K562 (cell line): ENCODE data around the gene CARD10. TPM values are rescaled to one million over a fixed set of nuclear protein-coding genes. Genes with fewer than 3 reads are reported as not detected.

ENCODE experiments used
- ARID1B ChIP-seq: fragments of 450-650 bp; IDR thresholded peaks from 2 replicates; pipeline ENCODE4 v1.6.1; 2016; ENCODE audit warnings: antibody characterized with exemption, mild to moderate bottlenecking, inconsistent platforms
- ARNT ChIP-seq, 2 experiments: fragments of 450-650 bp; IDR thresholded peaks; 2 replicates each; pipeline ENCODE4 v1.6.1; 2016; ENCODE audit warnings: mild to moderate bottlenecking in 1 of 2
- CBX1 ChIP-seq: sonication (generic); IDR thresholded peaks from 2 replicates; pipeline ENCODE4 v1.6.1; 2016; ENCODE audit warnings: antibody characterized with exemption, low read depth, mild to moderate bottlenecking
- CCAR2 ChIP-seq: fragments of 200-400 bp; formaldehyde crosslinking; IDR thresholded peaks from 2 replicates; pipeline ENCODE4 v1.6.1; 2017; ENCODE audit warnings: mild to moderate bottlenecking, low read depth, low read length
- DLX4 ChIP-seq: fragments of 250-450 bp; sonication (Bioruptor Pico); IDR thresholded peaks from 2 replicates; pipeline ENCODE4 v1.6.1; 2021; ENCODE audit warnings: mild to moderate bottlenecking
- ESRRA ChIP-seq: fragments of 450-650 bp; IDR thresholded peaks from 2 replicates; pipeline ENCODE4 v1.6.1; 2014; ENCODE audit warnings: low read depth, mild to moderate bottlenecking, moderate library complexity, borderline replicate concordance
- ETV5 ChIP-seq: sonication (generic); formaldehyde crosslinking; IDR thresholded peaks from 2 replicates; pipeline ENCODE4 v1.4.0; 2020; ENCODE audit warnings: low read depth, mild to moderate bottlenecking, missing genetic modification reagents
- ILK ChIP-seq: fragments of 450-650 bp; IDR thresholded peaks from 2 replicates; pipeline ENCODE4 v1.6.1; 2016; ENCODE audit warnings: missing genetic modification characterization, low read depth, mild to moderate bottlenecking, missing compliant biosample characterization, moderate library complexity, borderline replicate concordance
- JUND ChIP-seq, 2 experiments: IDR thresholded peaks; 2 replicates in 1 of 2; 3 replicates in 1 of 2; pipeline ENCODE4 v1.6.1; 2011; ENCODE audit warnings: borderline replicate concordance in 2 of 2, low read depth in 2 of 2, low read length in 2 of 2, improper control_type of control experiment in 1 of 2, missing biosample characterization in 1 of 2, missing genetic modification characterization in 1 of 2, missing genetic modification reagents in 1 of 2
- LARP7 ChIP-seq: fragments of 450-650 bp; IDR thresholded peaks from 2 replicates; pipeline ENCODE4 v1.6.1; 2016
- MEF2A ChIP-seq: IDR thresholded peaks from 2 replicates; pipeline ENCODE4 v1.6.1; 2011; ENCODE audit warnings: low read depth, mild to moderate bottlenecking, low read length, moderate library complexity; ENCODE audit not compliant: control insufficient read depth
- MTA1 ChIP-seq: fragments of 450-650 bp; IDR thresholded peaks from 2 replicates; pipeline ENCODE4 v1.6.1; 2017; ENCODE audit warnings: borderline replicate concordance
- NR3C1 ChIP-seq: sonication (generic); formaldehyde crosslinking; IDR thresholded peaks from 2 replicates; pipeline ENCODE4 v1.8.1; 2022; ENCODE audit warnings: missing genetic modification reagents
- POLR2AphosphoS5 ChIP-seq: IDR thresholded peaks from 2 replicates; pipeline ENCODE4 v1.6.1; 2011; ENCODE audit warnings: mild to moderate bottlenecking, low read depth, low read length, moderate library complexity; ENCODE audit not compliant: control insufficient read depth, insufficient read depth
- SAP30 ChIP-seq: fragments of 200-600 bp; sonication (generic); IDR thresholded peaks from 2 replicates; pipeline ENCODE4 v1.6.1; 2012; ENCODE audit warnings: borderline replicate concordance, low read depth, mild to moderate bottlenecking, moderate library complexity, low read length, control low read depth, inconsistent platforms; ENCODE audit not compliant: insufficient read depth, poor library complexity, severe bottlenecking
- SPI1 ChIP-seq: IDR thresholded peaks from 2 replicates; pipeline ENCODE4 v1.6.1; 2011; ENCODE audit warnings: low read depth, low read length, control low read depth, borderline replicate concordance
- TAF1 ChIP-seq: IDR thresholded peaks from 2 replicates; pipeline ENCODE4 v1.6.1; 2011; ENCODE audit warnings: mild to moderate bottlenecking, low read length, moderate library complexity; ENCODE audit not compliant: insufficient read depth, control insufficient read depth, severe bottlenecking; ENCODE audit errors: extremely low read depth
- USF1 ChIP-seq: sonication (generic); formaldehyde crosslinking; IDR thresholded peaks from 2 replicates; pipeline ENCODE4 v1.9.0; 2022; ENCODE audit warnings: mild to moderate bottlenecking, missing genetic modification reagents
- ZBED1 ChIP-seq: IDR thresholded peaks from 2 replicates; pipeline ENCODE4 v1.6.1; 2014
- ZFP30 ChIP-seq: fragments of 250-450 bp; sonication (Bioruptor Pico); IDR thresholded peaks from 2 replicates; pipeline ENCODE4 v1.8.0; 2022; ENCODE audit warnings: moderate library complexity, mild to moderate bottlenecking, inconsistent platforms, borderline replicate concordance
- ZNF175 ChIP-seq: fragments of 200-800 bp; sonication (Bioruptor generic); IDR thresholded peaks from 2 replicates; pipeline ENCODE4 v1.6.1; 2016; ENCODE audit warnings: low read depth, mild to moderate bottlenecking, missing genetic modification characterization, missing compliant biosample characterization
- ZNF217 ChIP-seq: sonication (generic); formaldehyde crosslinking; IDR thresholded peaks from 2 replicates; pipeline ENCODE4 v1.8.0; 2022; ENCODE audit warnings: mild to moderate bottlenecking, missing genetic modification reagents
- ZNF354B ChIP-seq: fragments of 250-450 bp; sonication (Bioruptor Pico); IDR thresholded peaks from 2 replicates; pipeline ENCODE4 v1.4.0; 2020
- ZNF398 ChIP-seq: fragments of 250-450 bp; sonication (Bioruptor Pico); IDR thresholded peaks from 2 replicates; pipeline ENCODE4 v1.8.0; 2021; ENCODE audit warnings: moderate library complexity, mild to moderate bottlenecking, inconsistent platforms
- ZSCAN32 ChIP-seq: fragments of 450-650 bp; formaldehyde crosslinking; IDR thresholded peaks from 2 replicates; pipeline ENCODE4 v1.4.0; 2020; ENCODE audit warnings: mild to moderate bottlenecking, moderate library complexity
- polyA plus RNA-seq, 8 experiments: library from polyadenylated mRNA; depleted of rRNA in 4 of 8; stranded (reverse) in 5 of 8; unstranded in 3 of 8; fragments of >200 nt; fragmentation: Nextera tagmentation in 2 of 8; fragmentation: Illumina TruSeq in 1 of 8; extraction: Ambion mirVana in 2 of 8; extraction: Trizol in 1 of 8; gene quantifications; 2 replicates each; pipeline versions ENCODE4 v1.2.1 to v1.2.3, GENCODE V29; 2011 to 2014; ENCODE audit warnings: inconsistent platforms in 1 of 8, missing spikeins in 1 of 8
- total RNA-seq, 7 experiments: library from RNA; depleted of rRNA in 6 of 7; stranded (reverse); fragments of >200 nt in 6 of 7; fragmentation: Illumina TruSeq in 2 of 7; extraction: Trizol in 2 of 7; gene quantifications; 2 replicates each; pipeline versions ENCODE4 v1.2.1 to v1.2.3, GENCODE V29; 2011 to 2021; ENCODE audit warnings: low replicate concordance in 1 of 7

The CARD10 gene
- total and polyA plus RNA-seq, 9 of the 15 experiments (the other 6 are each of a cell fraction or from before 2014, with no cell fraction given), result 0.13 to 5.8 (median 1.6) TPM

GRCh38 chr22:37560608-37561211 lies 41.5 kb upstream of the CARD10 start (continued):
- no peak for TF ChIP-seq ZNF398 (CRISPR knock-in tag)
- TF ChIP-seq TAF1, result peak; percentile 0
- TF ChIP-seq ETV5, result no peak
- TF ChIP-seq ESRRA, result no peak
- TF ChIP-seq ZNF175 (CRISPR knock-in tag), result no peak
- no peak for TF ChIP-seq ZFP30
- TF ChIP-seq USF1 (CRISPR knock-in tag), result no peak
- TF ChIP-seq ILK, result no peak
- TF ChIP-seq SPI1, result no peak
- no peak for TF ChIP-seq ZNF217 (CRISPR knock-in tag)
- TF ChIP-seq LARP7, result no peak
- TF ChIP-seq MTA1, result no peak
- TF ChIP-seq ARID1B, result no peak
- TF ChIP-seq JUND (IDR thresholded peaks at IDR 0.05; ENCODE audit: borderline replicate concordance, low read depth, low read length), result peak; percentile 37
- no peak for TF ChIP-seq JUND (tag; IDR thresholded peaks at IDR 0.05; ENCODE audit: borderline replicate concordance, low read depth, low read length)
- TF ChIP-seq ZSCAN32, result no peak
- TF ChIP-seq ZNF354B (CRISPR knock-in tag), result no peak
- peak; percentile 4; the same call in 1 of the 2 replicates for TF ChIP-seq POLR2AphosphoS5
- TF ChIP-seq CBX1, result no peak
- TF ChIP-seq MEF2A, result no peak
- TF ChIP-seq NR3C1 (CRISPR knock-in tag), result no peak; the same call in 1 of the 2 replicates
- TF ChIP-seq DLX4, result no peak
- TF ChIP-seq ZBED1, result no peak
- no peak for TF ChIP-seq CCAR2
- TF ChIP-seq ARNT (IDR thresholded peaks at IDR 0.05), result no peak
- TF ChIP-seq SAP30, result no peak
